Stimulated activated CD4-positive, alpha-beta T cell treated with anti-CD3 and anti-CD28 coated beads, Interleukin-2, amount 100 ng/mL, for 4 hours (primary cell): ENCODE measurements around the gene INPP5F.

ENCODE experiments used
- DNase-seq: peaks from one replicate; pipeline ENCODE4 v3.0.0-alpha.2; 2020; ENCODE audit warnings: low read depth

Gene INPP5F

DNA sequence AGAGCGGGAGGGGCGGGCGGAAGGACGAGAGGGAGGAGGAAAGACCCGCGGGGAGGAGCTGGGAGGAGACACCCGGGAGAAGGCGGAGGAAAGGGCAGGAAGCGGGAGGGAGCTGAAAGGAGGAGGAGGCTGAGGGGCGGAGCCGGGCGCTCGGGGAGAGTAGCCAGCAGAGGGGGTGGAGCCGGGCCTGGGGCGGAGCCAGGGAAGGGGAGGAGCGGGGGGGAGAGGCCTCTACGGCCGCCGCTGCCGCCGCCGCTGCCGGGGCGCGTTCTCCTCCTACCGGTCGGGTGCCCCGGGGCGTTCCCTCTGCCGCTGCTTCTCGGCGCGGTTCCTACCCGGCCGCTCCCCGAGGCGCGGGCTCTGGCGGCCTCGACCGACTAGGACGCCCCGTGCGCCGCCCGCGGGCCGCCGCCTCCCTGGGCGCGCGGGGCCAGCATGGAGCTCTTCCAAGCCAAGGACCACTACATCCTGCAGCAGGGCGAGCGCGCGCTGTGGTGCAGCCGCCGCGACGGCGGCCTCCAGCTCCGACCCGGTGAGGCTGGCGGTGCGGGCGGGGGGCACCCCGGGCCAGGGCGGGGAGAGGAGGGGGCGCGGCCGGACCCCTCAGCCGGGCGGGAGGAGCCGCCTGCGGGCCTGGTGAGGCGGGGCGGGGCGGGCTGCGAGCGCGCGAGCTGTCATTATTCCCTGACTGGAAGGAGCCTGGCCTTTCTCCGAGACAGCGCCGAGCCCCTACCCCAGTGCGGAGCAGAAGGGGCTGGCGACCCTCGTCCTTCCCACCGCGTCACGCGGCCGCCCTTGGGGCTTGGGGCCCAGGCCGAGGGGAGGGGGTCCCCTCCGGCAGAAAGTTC is at the start of gene INPP5F:
Gene INPP5F (plus strand): TSS at position 223 of the 848 bp plus-strand sequence. CDS start 213 bp downstream, at position 436.
- DNase-seq = peak; percentile 99

- no peak for DNase-seq
Measured at GRCh38 chr10:119677126-119677525, 48.7 kb upstream of the INPP5F start.

- no peak for DNase-seq
Measured at GRCh38 chr10:119677904-119678755, 47.7 kb upstream of the INPP5F start.

GRCh38 chr10:119679480-119679829 is 46.4 kb upstream of the INPP5F start:
- no peak for DNase-seq

DNA sequence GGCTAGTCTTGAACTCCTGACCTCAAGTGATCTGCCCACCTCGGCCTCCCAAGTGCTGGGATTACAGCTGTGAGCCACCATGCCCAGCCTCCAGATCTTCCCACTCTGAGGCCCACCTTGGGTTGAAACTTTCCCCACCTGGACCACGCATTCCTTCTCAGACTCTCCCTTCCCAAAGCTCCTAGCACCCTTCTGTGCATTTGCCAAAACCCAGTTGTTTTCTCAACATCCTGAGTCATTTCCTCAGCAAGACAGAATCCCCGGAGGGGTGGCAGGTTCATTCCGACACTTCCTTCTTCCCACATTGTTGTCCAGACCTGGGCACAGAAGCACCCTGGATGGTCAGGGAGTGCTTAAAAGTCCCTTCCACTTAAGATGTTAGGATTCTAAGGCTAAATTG is 45.8 kb upstream of the INPP5F start:
- no peak for DNase-seq

GRCh38 chr10:119680650-119681081 is 45.2 kb upstream of the INPP5F start:
- DNase-seq = no peak

GRCh38 chr10:119686465-119687191 is 39.2 kb upstream of the INPP5F start:
- DNase-seq = peak; percentile 84

DNA sequence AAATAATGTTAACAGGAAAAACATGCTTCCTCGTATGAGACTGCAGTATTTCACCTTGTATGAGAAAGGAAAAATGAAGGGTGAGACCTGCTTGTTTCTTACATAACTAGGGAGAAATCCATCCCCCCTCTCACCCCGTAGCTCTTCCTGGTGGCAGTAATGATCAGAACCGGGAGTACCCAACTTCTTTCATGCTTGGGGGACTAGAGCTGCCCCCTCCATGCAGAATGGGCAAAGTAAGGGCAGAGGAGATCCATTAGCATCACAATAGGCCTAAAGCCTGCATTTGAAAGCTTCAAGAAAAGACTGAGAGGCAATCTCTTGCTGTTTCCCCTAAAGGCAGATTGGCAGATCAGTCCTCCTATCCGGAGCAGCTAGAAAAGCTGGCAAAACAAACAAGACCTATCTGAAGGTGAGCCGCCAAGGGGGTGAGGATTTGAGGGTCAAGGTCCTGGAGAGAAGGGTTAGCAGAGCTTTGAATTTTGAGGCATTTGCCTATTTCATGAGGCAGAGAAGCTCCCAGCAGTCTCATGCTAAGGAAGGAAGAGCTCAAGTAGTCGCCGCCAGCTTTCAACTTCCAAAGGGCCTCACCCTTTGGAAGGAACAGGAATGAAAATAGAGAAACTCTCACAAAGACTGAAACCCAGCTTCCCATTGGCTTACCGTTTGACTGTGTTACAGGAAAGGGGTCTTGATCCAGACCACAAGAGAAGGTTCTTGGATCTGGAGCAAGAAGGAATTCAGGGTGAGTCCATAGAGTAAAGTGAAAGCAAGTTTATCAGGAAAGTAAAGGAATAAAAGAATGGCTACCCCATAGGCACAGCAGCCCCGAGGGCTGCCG is 38.4 kb upstream of the INPP5F start:
- no peak for DNase-seq

GRCh38 chr10:119688033-119688508 is 37.8 kb upstream of the INPP5F start:
- DNase-seq = no peak

GRCh38 chr10:119689016-119689580 is 36.8 kb upstream of the INPP5F start:
- no peak for DNase-seq

DNA sequence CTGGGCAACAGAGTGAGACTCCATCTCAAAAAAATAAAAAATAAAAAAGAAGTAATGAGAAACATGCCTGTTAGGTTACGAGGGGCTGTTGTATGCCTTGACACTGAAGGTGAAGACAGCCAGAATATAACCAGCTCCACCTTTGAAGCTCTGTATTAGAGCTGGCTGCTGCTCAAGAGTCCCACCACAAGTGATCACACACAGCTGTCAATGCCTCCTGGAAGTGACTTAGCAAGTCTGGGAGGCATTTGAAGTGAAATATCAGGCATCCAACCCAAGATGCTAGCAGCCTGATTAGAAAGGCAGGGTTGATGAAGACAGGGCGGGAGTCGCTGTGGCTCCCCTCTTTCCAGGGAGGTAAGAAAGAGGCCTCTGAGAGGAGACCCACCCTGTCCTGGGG is 34.1 kb upstream of the INPP5F start:
- no peak for DNase-seq

DNA sequence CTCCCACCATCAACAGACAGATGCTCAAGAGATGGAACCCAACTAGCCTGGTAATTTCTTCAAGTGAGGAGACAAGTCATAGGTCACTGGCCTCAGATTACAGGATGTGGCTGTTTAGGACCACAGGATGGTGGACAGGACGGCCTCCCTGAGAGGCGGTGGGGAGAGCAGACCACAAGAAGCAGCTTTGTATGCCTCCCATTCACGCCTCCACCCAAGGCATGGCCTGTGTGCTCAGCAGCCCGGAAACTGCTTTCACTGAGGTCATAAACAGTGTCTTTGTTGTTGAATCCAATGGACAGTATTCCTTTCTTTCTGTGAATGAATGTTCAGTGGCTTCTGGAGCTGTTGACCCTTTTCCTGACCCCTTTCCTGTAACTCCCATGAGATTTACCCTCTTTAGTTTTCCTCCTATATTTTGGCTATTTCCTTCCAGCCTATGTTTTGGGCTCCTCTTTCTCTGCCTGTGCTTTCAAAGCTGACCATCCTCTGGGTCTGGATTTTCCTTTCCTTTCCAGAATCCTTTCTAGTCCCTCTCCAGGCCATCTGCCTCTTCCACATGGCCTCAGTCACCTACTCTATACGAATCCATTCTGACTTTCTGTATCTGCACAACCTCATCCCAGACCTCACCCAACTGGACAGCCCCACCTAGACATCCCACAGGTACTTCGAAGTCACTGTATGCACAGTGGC is 32.4 kb upstream of the INPP5F start:
- no peak for DNase-seq

DNA sequence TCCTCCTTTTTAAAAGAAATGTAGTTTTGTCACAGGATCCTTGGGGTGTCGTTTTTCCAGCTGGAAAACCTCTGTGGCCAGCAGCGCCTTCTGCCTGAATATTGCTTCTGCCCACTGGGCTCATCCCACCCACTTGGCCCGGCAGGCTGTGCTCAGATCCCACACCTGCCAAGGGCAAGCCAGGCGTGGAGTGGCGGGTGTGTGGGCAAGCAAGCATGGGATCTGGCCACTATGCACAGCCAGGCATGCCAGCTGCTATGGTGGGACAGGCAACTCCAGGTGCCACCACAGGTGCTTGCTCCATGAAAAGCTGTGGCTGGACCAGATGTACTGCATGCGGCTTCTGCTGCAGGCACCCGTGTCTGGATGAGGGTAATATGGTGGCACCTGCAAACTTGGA is 31.2 kb upstream of the INPP5F start:
- DNase-seq = no peak

GRCh38 chr10:119700321-119700954 is 25.4 kb upstream of the INPP5F start:
- no peak for DNase-seq

DNA sequence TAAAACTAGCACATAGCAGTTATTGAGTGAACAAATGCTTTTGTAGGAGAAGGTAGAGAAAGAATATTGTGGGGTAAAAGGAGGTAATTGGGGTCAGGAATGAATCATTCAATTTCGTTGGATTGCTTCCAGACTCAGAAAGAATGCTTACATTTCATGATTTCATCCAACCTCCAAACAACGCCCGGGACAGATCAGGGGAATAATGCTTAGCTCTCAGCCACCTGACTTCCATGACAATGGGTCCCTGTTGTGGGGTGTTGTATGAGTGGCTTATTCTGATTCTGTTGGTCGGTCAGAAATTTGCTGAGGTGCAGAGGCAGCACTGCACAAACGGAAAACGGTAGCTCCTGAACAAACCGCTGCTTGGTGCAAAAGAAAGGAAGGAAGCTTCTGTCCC is 24.0 kb upstream of the INPP5F start:
- DNase-seq = no peak

DNA sequence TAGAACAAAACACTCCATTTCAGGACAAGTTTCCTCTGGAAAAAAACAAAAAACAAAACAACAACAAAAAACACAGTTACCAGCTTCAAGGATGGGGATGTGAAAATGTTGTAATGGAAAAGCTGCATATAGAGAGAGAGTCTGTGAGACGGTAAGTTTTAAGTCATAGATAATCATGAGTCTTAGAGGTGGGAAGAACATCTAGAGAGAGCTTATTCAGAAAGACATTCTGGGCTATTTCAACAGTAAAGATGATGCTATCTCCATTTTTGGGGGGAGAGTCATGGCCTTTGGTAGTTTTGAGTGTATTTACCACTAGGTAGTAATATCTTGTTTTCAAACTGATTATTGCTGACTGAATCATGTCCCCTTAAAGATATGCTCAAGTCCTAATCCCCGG is 23.3 kb upstream of the INPP5F start:
- no peak for DNase-seq

DNA sequence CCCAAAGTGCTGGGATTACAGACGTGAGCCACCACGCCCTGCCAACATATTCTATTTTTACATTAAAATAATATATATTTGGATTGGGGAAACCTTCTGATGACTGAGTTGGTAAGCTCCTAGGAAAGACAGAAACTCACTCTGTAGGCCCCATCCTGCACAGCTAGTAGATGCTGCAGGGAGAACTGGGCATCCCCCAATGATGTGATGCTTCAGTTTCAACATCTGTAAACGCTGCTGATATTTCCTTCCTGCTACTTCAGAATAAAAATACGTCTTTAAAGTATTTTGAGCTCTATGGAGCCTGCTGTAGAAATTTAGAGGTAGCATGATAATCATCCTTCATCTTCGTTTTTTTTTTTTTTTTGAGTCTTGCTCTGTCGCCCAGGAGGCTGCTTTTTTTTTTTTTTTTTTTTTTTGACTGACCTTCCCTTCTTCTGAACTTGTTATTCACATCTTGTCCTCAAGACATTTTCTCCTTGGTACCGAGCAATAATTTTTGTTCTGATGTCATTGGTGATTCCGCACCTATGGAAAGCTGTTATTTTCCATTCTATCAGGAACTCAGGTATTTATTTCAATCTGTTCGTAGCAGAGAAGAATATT is 21.8 kb upstream of the INPP5F start:
- no peak for DNase-seq

DNA sequence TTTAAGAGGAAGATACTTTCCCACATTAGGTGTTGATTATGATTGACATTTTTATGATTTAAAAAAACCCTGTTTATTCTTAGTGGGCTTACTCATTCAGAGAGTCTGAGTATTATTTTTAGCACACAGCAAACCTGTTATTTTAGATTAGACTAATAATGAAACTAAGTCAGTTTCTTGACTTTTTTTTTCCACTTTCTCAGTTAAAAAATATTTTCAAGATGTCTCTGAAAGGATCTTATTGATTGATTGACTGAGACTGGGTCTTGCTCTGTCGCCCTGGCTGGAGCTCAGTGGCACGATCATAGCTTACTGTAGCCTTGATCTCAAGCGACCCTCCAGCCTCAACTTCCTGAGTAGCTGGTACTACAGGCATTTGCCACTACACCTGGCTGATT is 20.4 kb upstream of the INPP5F start:
- no peak for DNase-seq

- no peak for DNase-seq
Measured at GRCh38 chr10:119706521-119707278, 19.1 kb upstream of the INPP5F start.
